DOHH2 (cell line): ENCODE results near the gene ZNF581.

Experiments
- H3F3A ChIP-seq: fragments of 200-600 bp; sonication (generic), shearing (Covaris generic); 2 replicates; pipeline ENCODE4 v1.6.0; 2016; ENCODE audit warnings: antibody characterized with exemption, mild to moderate bottlenecking; ENCODE audit not compliant: control insufficient read depth, insufficient read depth
- H3K27ac ChIP-seq: fragments of 200-600 bp; sonication (generic); 2 replicates; pipeline ENCODE4 v1.5.1; 2014; ENCODE audit warnings: low read depth, mild to moderate bottlenecking, low read length, moderate library complexity
- H3K27me3 ChIP-seq: fragments of 200-600 bp; sonication (generic); 2 replicates; pipeline ENCODE4 v1.6.1; 2014; ENCODE audit warnings: mild to moderate bottlenecking, low read length, mixed read lengths; ENCODE audit not compliant: control insufficient read depth
- H3K36me3 ChIP-seq: fragments of 200-600 bp; sonication (generic); 2 replicates; pipeline ENCODE4 v1.6.1; 2014; ENCODE audit warnings: mild to moderate bottlenecking, low read length, moderate library complexity, mixed read lengths; ENCODE audit not compliant: control insufficient read depth
- H3K4me1 ChIP-seq: fragments of 200-600 bp; sonication (generic); 2 replicates; pipeline ENCODE4 v1.6.1; 2014; ENCODE audit warnings: mild to moderate bottlenecking, low read length, mixed read lengths; ENCODE audit not compliant: control insufficient read depth
- H3K4me2 ChIP-seq: fragments of 200-600 bp; sonication (generic); 2 replicates; pipeline ENCODE4 v1.6.0; 2014; ENCODE audit warnings: mild to moderate bottlenecking, low read length, moderate library complexity
- H3K4me3 ChIP-seq: fragments of 200-600 bp; sonication (generic); 2 replicates; pipeline ENCODE4 v1.5.1; 2014; ENCODE audit warnings: mild to moderate bottlenecking, low read length, mixed read lengths
- H3K79me2 ChIP-seq: fragments of 200-600 bp; sonication (generic); 2 replicates; pipeline ENCODE4 v1.6.1; 2014; ENCODE audit warnings: mild to moderate bottlenecking, low read length, mixed read lengths; ENCODE audit not compliant: control insufficient read depth
- H3K9me2 ChIP-seq: fragments of 200-600 bp; sonication (generic); replicated peaks from 2 replicates; pipeline ENCODE4 v1.6.1; 2014; ENCODE audit warnings: mild to moderate bottlenecking, low read length, mixed read lengths; ENCODE audit not compliant: control insufficient read depth
- H3K9me3 ChIP-seq: fragments of 200-600 bp; sonication (generic); 2 replicates; pipeline ENCODE4 v1.6.1; 2014; ENCODE audit warnings: antibody characterized with exemption, low read length, mixed read lengths; ENCODE audit not compliant: control insufficient read depth, insufficient read depth
- H4K20me1 ChIP-seq: fragments of 200-600 bp; sonication (generic); 2 replicates; pipeline ENCODE4 v1.6.0; 2014; ENCODE audit warnings: low read depth, mild to moderate bottlenecking, antibody characterized with exemption, low read length, moderate library complexity; ENCODE audit not compliant: control insufficient read depth, insufficient read depth
- CTCF ChIP-seq: fragments of 200-600 bp; sonication (generic); IDR thresholded peaks from one replicate; pipeline ENCODE4 v1.5.1; 2014; ENCODE audit warnings: antibody characterized with exemption, mild to moderate bottlenecking, low read depth, low read length; ENCODE audit not compliant: poor library complexity, severe bottlenecking
- EZH2phosphoT487 ChIP-seq: fragments of 200-600 bp; sonication (generic); IDR thresholded peaks from 2 replicates; pipeline ENCODE4 v1.6.1; 2017; ENCODE audit warnings: borderline replicate concordance, mild to moderate bottlenecking, antibody characterized with exemption, low read length, moderate library complexity, mixed read lengths

The ZNF581 gene

GRCh38 chr19:55694656-55695491 is 51.4 kb downstream of the ZNF581 start:
- Histone ChIP-seq H3F3A (no peaks in the 10 kb centered on the region), H3K79me2 (no peaks in the 10 kb centered on the region), H4K20me1 (no peaks in the 10 kb centered on the region), H3K27ac (no peak overlapping the region), H3K27me3 (no peaks in the 10 kb centered on the region), H3K4me1 (no peaks in the 10 kb centered on the region), H3K36me3 (peaks cover 89% of the 10 kb centered on the region), H3K9me2 (no peaks in the 10 kb centered on the region), H3K4me3 (no peak overlapping the region), H3K9me3 (no peaks in the 10 kb centered on the region), H3K4me2 (no peak overlapping the region)
- TF ChIP-seq CTCF: no peak
- TF ChIP-seq EZH2phosphoT487: no peak
